ENCODE measurements around the gene FHIT.

DNA sequence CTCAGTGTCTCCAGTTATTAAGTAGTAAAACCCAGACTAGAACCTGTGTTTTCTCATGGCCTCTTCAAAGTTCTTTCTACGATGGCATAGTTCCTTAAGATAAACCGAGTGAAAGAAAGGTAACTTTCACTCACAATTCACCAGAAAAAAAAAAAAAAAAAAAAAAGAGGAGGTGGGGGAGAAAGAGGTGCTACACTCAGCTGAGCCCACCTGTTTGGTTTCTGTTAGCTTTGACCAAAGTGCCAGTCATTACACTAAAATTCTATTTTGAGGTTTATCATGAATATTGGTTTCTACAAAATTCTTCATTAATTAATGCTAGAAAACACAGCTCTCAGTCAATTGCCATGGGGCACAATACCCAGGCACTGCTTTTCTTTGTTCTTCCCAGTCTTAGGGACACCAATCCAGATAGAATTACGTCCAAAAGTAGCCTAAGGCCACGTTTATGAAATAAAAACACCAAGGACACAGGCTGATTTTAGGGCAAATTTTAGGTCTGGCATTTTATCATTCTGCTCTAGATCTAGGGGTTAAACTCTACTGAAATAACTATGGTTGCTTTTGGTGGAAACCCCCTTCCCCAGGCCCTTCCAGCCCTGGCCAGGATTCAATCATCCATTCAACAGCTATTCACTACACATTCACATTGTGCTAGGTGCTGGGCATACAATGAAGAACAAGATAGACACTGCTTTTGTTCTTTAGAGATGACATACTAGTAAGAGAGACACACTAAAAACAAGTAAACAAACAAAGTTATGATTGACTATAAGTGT, 1097.8 kb downstream of the FHIT start:
- TF ChIP-seq, protein P1, sequence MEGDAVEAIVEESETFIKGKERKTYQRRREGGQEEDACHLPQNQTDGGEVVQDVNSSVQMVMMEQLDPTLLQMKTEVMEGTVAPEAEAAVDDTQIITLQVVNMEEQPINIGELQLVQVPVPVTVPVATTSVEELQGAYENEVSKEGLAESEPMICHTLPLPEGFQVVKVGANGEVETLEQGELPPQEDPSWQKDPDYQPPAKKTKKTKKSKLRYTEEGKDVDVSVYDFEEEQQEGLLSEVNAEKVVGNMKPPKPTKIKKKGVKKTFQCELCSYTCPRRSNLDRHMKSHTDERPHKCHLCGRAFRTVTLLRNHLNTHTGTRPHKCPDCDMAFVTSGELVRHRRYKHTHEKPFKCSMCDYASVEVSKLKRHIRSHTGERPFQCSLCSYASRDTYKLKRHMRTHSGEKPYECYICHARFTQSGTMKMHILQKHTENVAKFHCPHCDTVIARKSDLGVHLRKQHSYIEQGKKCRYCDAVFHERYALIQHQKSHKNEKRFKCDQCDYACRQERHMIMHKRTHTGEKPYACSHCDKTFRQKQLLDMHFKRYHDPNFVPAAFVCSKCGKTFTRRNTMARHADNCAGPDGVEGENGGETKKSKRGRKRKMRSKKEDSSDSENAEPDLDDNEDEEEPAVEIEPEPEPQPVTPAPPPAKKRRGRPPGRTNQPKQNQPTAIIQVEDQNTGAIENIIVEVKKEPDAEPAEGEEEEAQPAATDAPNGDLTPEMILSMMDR (IDR thresholded peaks at IDR 0.05), result no peak
- no peak for TF ChIP-seq POLR2A (IDR thresholded peaks at IDR 0.05)

Measured in Peyer's patch (tissue), 4 donors.